Measurements from ENCODE around the gene IQGAP2.
A peak's percentile ranks its signal among the peaks of the same experiment; 100 is the strongest.

The IQGAP2 gene

DNA sequence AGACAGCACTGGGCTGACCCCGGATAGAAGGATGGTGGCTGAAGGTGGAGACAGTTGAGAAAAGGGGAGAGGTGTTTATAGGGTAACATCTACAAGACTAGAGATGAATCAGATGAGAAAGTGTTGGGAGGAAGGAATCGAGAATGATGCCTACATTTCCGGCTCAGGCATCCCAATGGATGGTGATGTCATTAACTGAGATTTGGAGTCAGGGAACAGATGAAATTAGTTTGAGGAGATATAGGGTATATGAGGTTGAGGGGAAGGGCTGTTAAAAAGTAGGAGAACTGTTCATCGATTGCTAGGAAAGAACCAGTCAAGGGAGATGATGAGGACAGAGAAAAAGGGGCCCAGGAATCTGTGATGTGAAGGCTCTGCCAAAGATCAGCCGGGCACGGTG, 24.7 kb upstream of the IQGAP2 start:
- Histone ChIP-seq H3K4me3 (ENCODE audit: low read depth, low read length) (no peak overlapping the region), H2AFZ (no peak overlapping the region), H3K79me2 (no peaks in the 10 kb centered on the region), H3K9me3 (ENCODE audit: control insufficient read depth, low read length) (no peaks in the 10 kb centered on the region), H3K9ac (no peak overlapping the region), H3K4me1 (peaks cover 32% of the 10 kb centered on the region), H3K4me2 (ENCODE audit: low read length) (no peak overlapping the region), H3K27me3 (ENCODE audit: control insufficient read depth, insufficient read depth, low read length) (no peaks in the 10 kb centered on the region), H3K36me3 (ENCODE audit: control insufficient read depth, insufficient read depth, low read length) (no peaks in the 10 kb centered on the region), H3K27ac (no peak overlapping the region)
- no peak for TF ChIP-seq CTCF (IDR thresholded peaks at IDR 0.05)

DNA sequence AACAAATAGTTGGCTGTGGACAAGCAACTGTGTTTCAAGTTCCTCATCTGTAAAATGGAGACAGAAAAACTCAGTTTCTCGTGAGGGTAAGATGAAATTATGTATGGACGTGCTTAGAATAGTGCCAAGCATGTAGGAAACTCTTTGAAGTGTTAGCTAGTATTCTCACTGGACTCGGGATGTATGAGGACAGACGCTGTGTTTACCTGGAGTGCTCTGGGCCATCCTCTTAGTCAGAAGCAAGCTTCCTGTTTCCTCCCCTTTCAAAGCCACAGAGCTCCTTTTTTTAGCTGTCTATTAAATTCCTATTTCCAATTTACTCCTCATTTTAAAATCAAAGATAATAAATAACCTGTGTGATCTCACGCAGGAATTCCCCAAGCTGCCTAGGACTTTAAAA, 23.8 kb upstream of the IQGAP2 start:
- no peaks in the 10 kb centered on the region for H3K27me3 ChIP-seq (ENCODE audit: control insufficient read depth, insufficient read depth, low read length)

DNA sequence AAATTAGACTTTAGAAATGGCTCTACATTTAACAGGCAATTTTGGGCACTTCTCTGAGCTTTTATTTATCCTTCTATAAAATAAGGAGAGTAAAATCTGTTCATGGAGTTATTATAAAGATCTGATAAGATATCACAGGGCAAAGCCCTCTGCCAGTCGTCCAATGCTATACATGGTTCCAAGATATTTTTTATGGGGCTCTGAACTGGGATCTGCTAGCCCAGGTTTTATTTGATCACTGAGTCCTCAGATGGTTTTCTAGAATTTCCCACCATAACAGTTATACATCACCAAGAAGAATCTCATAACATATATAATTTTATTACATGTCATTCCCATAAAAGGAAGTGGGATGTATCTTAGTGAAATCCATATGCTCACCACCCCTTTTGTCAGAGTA, 23.2 kb upstream of the IQGAP2 start:
- peak overlapping the region; percentile 69 for H2AFZ ChIP-seq
- H3K27ac ChIP-seq, result peak overlapping the region; percentile 65
- TF ChIP-seq CTCF (IDR thresholded peaks at IDR 0.05), result no peak
- peaks cover 40% of the 10 kb centered on the region for H3K4me1 ChIP-seq
- no peaks in the 10 kb centered on the region for H3K27me3 ChIP-seq (ENCODE audit: control insufficient read depth, insufficient read depth, low read length)
- no peaks in the 10 kb centered on the region for H3K36me3 ChIP-seq (ENCODE audit: control insufficient read depth, insufficient read depth, low read length)
- H3K4me3 ChIP-seq (ENCODE audit: low read depth, low read length), result no peak overlapping the region
- no peak overlapping the region for H3K4me2 ChIP-seq (ENCODE audit: low read length)
- H3K9ac ChIP-seq, result no peak overlapping the region
- H3K79me2 ChIP-seq, result no peaks in the 10 kb centered on the region
- no peaks in the 10 kb centered on the region for H3K9me3 ChIP-seq (ENCODE audit: control insufficient read depth, low read length)

More for the DNA sequence above, 23.8 kb upstream of the IQGAP2 start:
- H3K4me1 ChIP-seq, result peaks cover 37% of the 10 kb centered on the region
- no peak overlapping the region for H3K4me3 ChIP-seq (ENCODE audit: low read depth, low read length)
- peak overlapping the region; percentile 69 for H2AFZ ChIP-seq
- no peak overlapping the region for H3K27ac ChIP-seq
- no peak overlapping the region for H3K4me2 ChIP-seq (ENCODE audit: low read length)
- H3K9ac ChIP-seq, result no peak overlapping the region
- TF ChIP-seq CTCF (IDR thresholded peaks at IDR 0.05), result no peak
- no peaks in the 10 kb centered on the region for H3K36me3 ChIP-seq (ENCODE audit: control insufficient read depth, insufficient read depth, low read length)
- no peaks in the 10 kb centered on the region for H3K9me3 ChIP-seq (ENCODE audit: control insufficient read depth, low read length)
- no peaks in the 10 kb centered on the region for H3K79me2 ChIP-seq

- H3K36me3 ChIP-seq (ENCODE audit: control insufficient read depth, insufficient read depth, low read length), result no peaks in the 10 kb centered on the region
- H3K4me3 ChIP-seq (ENCODE audit: low read depth, low read length), result no peak overlapping the region
- no peak overlapping the region for H3K4me2 ChIP-seq (ENCODE audit: low read length)
- H2AFZ ChIP-seq, result peak overlapping the region; percentile 69
- H3K27me3 ChIP-seq (ENCODE audit: control insufficient read depth, insufficient read depth, low read length), result no peaks in the 10 kb centered on the region
- peak overlapping the region; percentile 5 for H3K9ac ChIP-seq
- no peaks in the 10 kb centered on the region for H3K79me2 ChIP-seq
- peak overlapping the region; percentile 65 for H3K27ac ChIP-seq
- TF ChIP-seq CTCF (IDR thresholded peaks at IDR 0.05), result no peak
- H3K4me1 ChIP-seq, result peaks cover 47% of the 10 kb centered on the region
- H3K9me3 ChIP-seq (ENCODE audit: control insufficient read depth, low read length), result no peaks in the 10 kb centered on the region
Observed at GRCh38 chr5:76380346-76381066, 22.6 kb upstream of the IQGAP2 start.
